H1 (cell line): ENCODE measurements around the gene AGR3.

Experiments used
- ATF3 ChIP-seq: IDR thresholded peaks from 2 replicates; pipeline ENCODE4 v1.6.1; 2011; ENCODE audit warnings: low read depth, mild to moderate bottlenecking, low read length; ENCODE audit not compliant: insufficient read depth
- CTCF ChIP-seq, 3 experiments: IDR thresholded peaks; 1 replicate in 2 of 3; 2 replicates in 1 of 3; pipeline versions ENCODE4 v1.5.1 to v1.6.1; 2011; ENCODE audit warnings: low read length in 3 of 3, mild to moderate bottlenecking in 3 of 3, inconsistent platforms in 2 of 3, low read depth in 1 of 3, moderate library complexity in 1 of 3; ENCODE audit not compliant: insufficient read depth in 1 of 3; ENCODE audit errors: control extremely low read depth in 1 of 3
- EGR1 ChIP-seq: IDR thresholded peaks from 2 replicates; pipeline ENCODE4 v1.6.1; 2011; ENCODE audit warnings: low read depth, low read length, borderline replicate concordance

GRCh38 chr7:16918288-16918895 is 36.6 kb upstream of the AGR3 start:
- no peak for TF ChIP-seq EGR1
- TF ChIP-seq CTCF (IDR thresholded peaks at IDR 0.05; ENCODE audit: control extremely low read depth in 1 of 3, insufficient read depth in 1 of 3, low read depth in 1 of 3, low read length in 3 of 3): peak in 2 of 3 experiments; percentile 42 to 51; a peak in 2 of 4 replicates
- TF ChIP-seq ATF3: no peak
